CD4-positive, alpha-beta T cell treated with Interleukin-15 for 4 hours (primary cell): ENCODE data around the gene CYFIP1.
"Not testable (repeated sequence)": the region's sequence is repeated elsewhere in the genome, so short reads cannot be mapped to it uniquely, and the experiment has no call there.

Experiments used
- DNase-seq: peaks from one replicate; pipeline ENCODE4 v3.0.0-alpha.2; 2020; ENCODE audit warnings: low spot score

The CYFIP1 gene

GRCh38 chr15:22980189-22981050, at the start of gene CYFIP1:
Gene CYFIP1, minus strand, starts transcription at chr15:22980368. Its CDS starts 33,083 bp downstream, at chr15:22947285.
- DNase-seq = peak; percentile 5

- no peak for DNase-seq
These were observed 46.0 kb upstream of the CYFIP1 start for GRCh38 chr15:23026218-23026617.

- no peak for DNase-seq
These were observed 42.0 kb upstream of the CYFIP1 start for GRCh38 chr15:23022156-23022555.

- no peak for DNase-seq
These were observed 34.3 kb upstream of the CYFIP1 start for GRCh38 chr15:23014394-23015000.

GRCh38 chr15:23013681-23014080, 33.5 kb upstream of the CYFIP1 start:
- DNase-seq = no peak

GRCh38 chr15:23012616-23013015, 32.4 kb upstream of the CYFIP1 start:
- not testable (repeated sequence) for DNase-seq

- no peak for DNase-seq
These were observed 23.6 kb upstream of the CYFIP1 start for GRCh38 chr15:23003736-23004135.

- DNase-seq = no peak
These were observed 22.8 kb upstream of the CYFIP1 start for GRCh38 chr15:23002920-23003319.

- DNase-seq = no peak
These were observed 15.6 kb upstream of the CYFIP1 start for GRCh38 chr15:22995795-22996194.

GRCh38 chr15:22992024-22992326, 11.8 kb upstream of the CYFIP1 start:
- no peak for DNase-seq

GRCh38 chr15:22989576-22990477, 9.7 kb upstream of the CYFIP1 start:
- no peak for DNase-seq

- no peak for DNase-seq
These were observed 8.6 kb upstream of the CYFIP1 start for GRCh38 chr15:22988811-22989210.

- DNase-seq = not testable (repeated sequence)
These were observed 1.8 kb upstream of the CYFIP1 start for GRCh38 chr15:22981931-22982330.

- no peak for DNase-seq
These were observed 1.1 kb upstream of the CYFIP1 start for GRCh38 chr15:22981051-22981840.

- peak; percentile 4 for DNase-seq
These were observed 655 bp downstream of the CYFIP1 start for GRCh38 chr15:22979238-22980188.

GRCh38 chr15:22978691-22979237, 1.4 kb downstream of the CYFIP1 start:
- DNase-seq = no peak

- DNase-seq = no peak
These were observed 5.4 kb downstream of the CYFIP1 start for GRCh38 chr15:22974745-22975144.

GRCh38 chr15:22973987-22974386, 6.2 kb downstream of the CYFIP1 start:
- DNase-seq = no peak

GRCh38 chr15:22973286-22973685, 6.9 kb downstream of the CYFIP1 start:
- no peak for DNase-seq

GRCh38 chr15:22969489-22969888, 10.7 kb downstream of the CYFIP1 start:
- no peak for DNase-seq
